ENCODE measurements around the gene PRDX6.
A peak's percentile ranks its signal among the peaks of the same experiment; 100 is the strongest.
"Not testable (repeated sequence)": the region's sequence is repeated elsewhere in the genome, so short reads cannot be mapped to it uniquely, and the experiment has no call there.

Gene PRDX6

DNA sequence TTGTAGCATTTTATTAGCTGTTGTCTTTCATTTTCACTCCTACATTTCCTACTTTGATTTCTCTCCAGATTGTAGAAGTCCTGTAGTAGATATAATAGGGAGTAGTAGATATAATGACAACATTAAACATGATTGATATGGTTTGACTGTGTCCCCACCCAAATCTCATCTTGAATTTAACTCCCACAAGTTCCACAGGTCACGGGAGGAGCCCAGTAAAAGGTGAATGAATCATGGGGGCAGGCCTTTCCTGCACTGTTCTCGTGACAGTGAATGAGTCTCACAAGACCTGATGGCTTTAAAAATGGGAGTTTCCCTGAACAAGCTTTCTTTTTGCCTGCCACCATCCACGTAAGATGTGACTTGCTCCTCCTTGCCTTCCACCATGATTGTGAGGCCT, 7.5 kb upstream of the PRDX6 start:
- no peak for DNase-seq (ENCODE audit: low spot score)

- DNase-seq (ENCODE audit: low spot score) = no peak
Observed at GRCh38 chr1:173470608-173471007, 6.5 kb upstream of the PRDX6 start.

DNA sequence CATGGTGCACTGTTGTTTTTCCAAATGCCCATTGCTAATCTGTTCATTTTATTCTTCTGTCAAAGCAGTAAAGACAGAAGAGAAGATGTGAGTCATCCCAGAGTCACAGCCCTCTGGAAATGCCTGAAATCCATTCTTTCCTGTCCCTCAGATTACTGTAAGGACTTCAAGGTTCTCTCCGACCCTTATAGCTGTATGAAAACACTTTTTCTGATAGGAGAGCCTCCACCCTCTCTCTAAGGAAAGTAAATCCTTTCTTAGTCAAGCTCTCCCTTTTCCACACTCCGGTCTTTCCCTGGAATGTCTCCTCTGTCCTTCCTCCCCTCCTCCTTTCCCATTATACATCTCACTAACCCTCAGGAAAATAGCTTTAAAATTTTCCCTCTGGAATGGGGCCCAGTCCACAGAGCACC, 3.5 kb upstream of the PRDX6 start:
- DNase-seq (ENCODE audit: low spot score) = no peak

DNA sequence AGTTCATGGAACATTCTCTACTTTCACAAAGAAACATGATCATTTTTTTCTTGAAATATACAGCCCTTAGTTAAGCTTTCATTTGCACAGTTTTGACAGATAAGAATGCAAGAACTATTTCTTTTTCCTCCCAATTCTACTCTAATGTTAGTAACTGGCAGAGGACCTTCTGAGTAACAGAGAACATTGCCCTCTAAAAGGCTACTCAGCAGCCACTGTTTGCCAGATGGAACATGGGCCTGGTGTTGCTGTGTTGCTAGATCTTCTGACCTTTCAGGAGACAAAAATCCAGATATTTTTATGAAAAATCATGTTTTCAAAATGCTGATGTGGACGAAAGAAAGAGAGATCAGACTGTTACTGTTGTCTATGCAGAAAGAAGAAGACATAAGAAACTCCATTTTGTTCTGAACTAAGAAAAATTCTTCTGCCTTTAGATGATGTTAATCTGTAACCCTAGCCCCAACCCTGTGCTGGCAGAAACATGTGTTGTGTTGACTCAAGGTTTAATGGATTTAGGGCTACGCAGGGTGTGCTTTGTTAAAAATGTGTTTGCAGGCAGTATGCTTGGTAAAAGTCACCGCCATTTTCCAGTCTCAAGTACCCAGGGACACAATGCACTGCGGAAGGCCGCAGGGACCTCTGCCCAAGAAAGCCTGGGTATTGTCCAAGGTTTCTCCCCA, 2.9 kb upstream of the PRDX6 start:
- no peak for DNase-seq (ENCODE audit: low spot score)

- DNase-seq (ENCODE audit: low spot score) = not testable (repeated sequence)
Observed at GRCh38 chr1:173474780-173475421, 2.2 kb upstream of the PRDX6 start.

- no peak for DNase-seq (ENCODE audit: low spot score)
Observed at GRCh38 chr1:173475564-173476196, 1.5 kb upstream of the PRDX6 start.

DNA sequence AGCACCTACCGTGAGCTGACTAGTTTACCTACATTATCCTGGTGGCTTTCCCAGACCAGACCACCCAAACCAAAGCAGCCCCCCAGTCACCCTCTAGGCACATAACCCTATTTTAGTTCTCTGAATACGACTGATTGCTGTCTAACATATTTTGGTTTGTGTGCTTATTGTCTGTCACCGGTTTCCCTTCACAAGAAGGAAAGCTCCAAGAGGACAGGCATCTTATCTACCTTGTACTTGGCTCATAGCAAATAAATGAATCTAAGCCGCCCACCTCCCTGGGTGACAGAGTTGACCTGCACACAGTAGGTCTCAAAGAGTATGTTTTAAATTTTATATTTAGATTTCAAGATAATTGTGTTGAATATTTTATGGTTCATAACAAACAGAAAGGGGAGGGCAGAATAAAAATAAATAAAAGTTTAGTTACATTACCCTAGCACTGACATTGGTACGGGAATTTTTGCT, 904 bp upstream of the PRDX6 start:
- DNase-seq (ENCODE audit: low spot score) = peak; percentile 48

DNA sequence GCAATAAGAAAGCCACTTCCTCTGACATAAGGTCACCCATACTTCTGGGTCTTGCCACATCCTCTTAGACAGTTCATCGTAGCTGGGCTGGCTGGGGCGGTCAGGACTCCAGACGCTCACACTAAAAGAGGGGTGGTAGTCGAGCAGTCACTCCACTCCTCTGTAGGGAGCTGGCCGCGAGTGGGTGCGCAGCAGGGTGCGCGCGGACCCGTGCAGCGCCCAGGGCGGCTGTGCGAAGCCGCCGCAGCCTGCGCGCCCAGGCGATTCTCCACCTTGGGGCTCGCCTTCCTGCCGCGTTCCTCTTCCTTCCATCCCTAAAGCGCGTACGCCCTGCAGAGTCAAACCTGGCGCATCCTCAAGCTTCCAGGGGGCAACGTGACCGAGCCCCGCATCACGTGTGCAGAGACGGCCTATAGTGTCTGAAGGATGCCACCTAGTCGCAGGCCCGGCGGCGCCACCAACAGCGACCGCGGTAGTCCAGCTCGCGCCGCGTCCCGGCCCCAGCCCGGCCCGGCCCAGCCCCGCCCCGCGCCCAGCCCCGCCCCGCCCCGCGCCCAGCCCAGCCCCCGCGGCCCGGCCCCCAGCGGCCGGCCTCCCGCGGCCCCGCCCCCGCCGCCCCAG, 360 bp upstream of the PRDX6 start:
- DNase-seq (ENCODE audit: low spot score) = peak; percentile 93

- DNase-seq (ENCODE audit: low spot score) = no peak
Observed at GRCh38 chr1:173478094-173478674, 1.0 kb downstream of the PRDX6 start.

- no peak for DNase-seq (ENCODE audit: low spot score)
Observed at GRCh38 chr1:173479649-173480048, 2.5 kb downstream of the PRDX6 start.

DNA sequence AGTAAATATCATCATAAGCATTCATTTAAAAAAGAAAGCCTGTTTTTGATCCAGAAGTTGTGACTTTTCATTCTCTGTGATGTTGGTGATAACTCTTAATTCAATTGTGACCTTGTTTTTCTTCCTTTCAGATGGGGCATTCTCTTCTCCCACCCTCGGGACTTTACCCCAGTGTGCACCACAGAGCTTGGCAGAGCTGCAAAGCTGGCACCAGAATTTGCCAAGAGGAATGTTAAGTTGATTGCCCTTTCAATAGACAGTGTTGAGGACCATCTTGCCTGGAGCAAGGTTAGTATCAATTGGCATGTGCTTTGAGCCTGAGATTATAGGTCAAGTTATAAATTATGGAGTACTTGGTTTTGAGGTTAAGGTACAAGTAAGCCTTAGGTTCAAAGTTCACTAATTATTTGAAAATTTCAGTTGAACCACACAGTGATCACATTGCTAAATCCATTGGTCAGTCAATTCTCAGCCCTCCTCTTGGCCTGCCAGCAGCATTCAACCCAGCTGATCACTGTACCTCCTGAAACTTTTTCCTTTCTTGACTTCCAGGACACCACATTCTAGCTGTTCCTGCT, 4.1 kb downstream of the PRDX6 start:
- DNase-seq (ENCODE audit: low spot score) = no peak

GRCh38 chr1:173482683-173483082, 5.5 kb downstream of the PRDX6 start:
- no peak for DNase-seq (ENCODE audit: low spot score)

- DNase-seq (ENCODE audit: low spot score) = no peak
Observed at GRCh38 chr1:173484276-173484675, 7.1 kb downstream of the PRDX6 start.

DNA sequence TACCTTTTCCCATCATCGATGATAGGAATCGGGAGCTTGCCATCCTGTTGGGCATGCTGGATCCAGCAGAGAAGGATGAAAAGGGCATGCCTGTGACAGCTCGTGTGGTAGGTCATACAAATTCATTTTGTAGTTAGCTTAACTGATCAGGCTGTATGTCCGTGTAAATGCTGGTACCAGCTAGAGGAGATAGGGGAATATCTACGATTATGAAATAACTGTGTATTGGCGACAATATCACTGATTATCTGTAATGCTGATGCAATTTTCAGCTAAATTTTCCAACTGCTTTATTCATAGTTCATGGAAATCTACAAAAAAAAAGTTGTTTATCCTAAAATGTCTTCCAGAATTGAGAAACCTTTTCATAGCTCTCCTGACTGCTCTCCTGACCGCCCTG, 8.3 kb downstream of the PRDX6 start:
- DNase-seq (ENCODE audit: low spot score) = no peak

- DNase-seq (ENCODE audit: low spot score) = no peak
Observed at GRCh38 chr1:173488001-173488400, 10.9 kb downstream of the PRDX6 start.

GRCh38 chr1:173489149-173489600, 12.0 kb downstream of the PRDX6 start:
- no peak for DNase-seq (ENCODE audit: low spot score)

DNA sequence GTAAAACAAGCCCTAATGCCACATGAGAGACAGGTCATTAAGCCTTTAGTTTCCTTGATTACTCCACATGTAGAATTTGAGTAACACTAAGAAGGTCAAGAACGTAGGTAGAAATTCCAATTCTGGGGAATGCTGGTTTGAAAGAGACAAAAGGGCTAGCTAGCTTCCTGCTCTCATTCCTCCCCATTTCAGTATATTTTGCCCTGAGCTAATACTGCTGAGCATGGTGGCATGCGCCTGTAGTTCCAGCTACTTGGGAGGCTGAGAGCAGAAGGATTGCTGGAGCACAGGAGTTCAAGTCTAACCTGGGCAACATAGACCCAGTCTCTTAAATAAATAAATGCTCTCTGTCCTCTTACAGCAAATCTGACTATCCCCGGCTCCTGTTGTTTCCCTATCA, 12.8 kb downstream of the PRDX6 start:
- no peak for DNase-seq (ENCODE audit: low spot score)

- no peak for DNase-seq (ENCODE audit: low spot score)
Observed at GRCh38 chr1:173491508-173491907, 14.4 kb downstream of the PRDX6 start.

- DNase-seq (ENCODE audit: low spot score) = not testable (repeated sequence)
Observed at GRCh38 chr1:173493125-173493524, 16.0 kb downstream of the PRDX6 start.

DNA sequence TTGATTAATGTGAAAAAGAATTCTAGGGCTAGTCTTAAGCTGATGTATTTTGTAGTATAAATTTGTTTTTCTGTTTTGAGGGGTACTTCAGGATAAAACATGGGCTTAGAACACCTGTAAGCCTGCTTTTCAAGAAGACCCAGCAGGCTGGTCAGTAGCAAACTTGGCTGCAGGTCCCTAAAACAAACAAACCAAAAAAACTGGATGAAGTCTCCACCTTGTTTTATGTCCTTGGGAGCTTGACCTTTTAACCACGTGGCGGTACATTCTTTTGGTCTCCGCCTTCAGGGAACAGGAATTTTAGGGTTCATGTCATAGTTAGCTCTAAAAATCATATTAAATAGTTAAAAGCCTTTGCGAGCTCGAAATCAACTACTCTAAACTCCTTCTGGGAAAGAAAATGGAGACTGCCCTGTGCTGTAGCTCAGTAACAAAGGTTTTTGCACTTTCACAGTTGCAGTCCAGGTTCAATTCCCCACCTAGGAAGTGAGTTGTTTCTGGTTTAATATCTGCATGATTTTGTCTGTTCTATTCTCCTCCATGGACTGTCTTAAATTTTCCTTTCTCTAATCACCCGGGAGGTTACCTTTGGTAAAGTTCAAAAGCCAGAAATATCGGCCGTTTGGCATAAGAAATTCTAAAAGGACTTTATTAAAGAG, 18.6 kb downstream of the PRDX6 start:
- no peak for DNase-seq (ENCODE audit: low spot score)

- DNase-seq (ENCODE audit: low spot score) = no peak
Observed at GRCh38 chr1:173496757-173497320, 19.7 kb downstream of the PRDX6 start.
